OCI-LY1 (cell line): ENCODE results near the gene ARHGEF12.

Experiments used
- H2AFZ ChIP-seq: fragments of 200-600 bp; sonication (generic), shearing (Covaris generic); 2 replicates; pipeline ENCODE4 v1.6.0; 2014; ENCODE audit warnings: antibody characterized with exemption, mild to moderate bottlenecking, low read length
- H3F3A ChIP-seq: fragments of 200-600 bp; sonication (generic), shearing (Covaris generic); 2 replicates; pipeline ENCODE4 v1.6.0; 2014; ENCODE audit warnings: mild to moderate bottlenecking, antibody characterized with exemption, low read length, moderate library complexity; ENCODE audit not compliant: insufficient read depth
- H3K27ac ChIP-seq: fragments of 200-600 bp; sonication (generic); 2 replicates; pipeline ENCODE4 v1.5.1; 2014; ENCODE audit warnings: low read length, mixed run types, mild to moderate bottlenecking, low read depth; ENCODE audit not compliant: poor library complexity, severe bottlenecking
- H3K27me3 ChIP-seq: fragments of 200-600 bp; sonication (generic); 2 replicates; pipeline ENCODE4 v1.6.0; 2014; ENCODE audit warnings: antibody characterized with exemption, mild to moderate bottlenecking, low read length, moderate library complexity; ENCODE audit not compliant: insufficient read depth
- H3K36me3 ChIP-seq: fragments of 200-600 bp; sonication (generic); 2 replicates; pipeline ENCODE4 v1.6.1; 2014; ENCODE audit warnings: mild to moderate bottlenecking, antibody characterized with exemption, low read length, moderate library complexity, mixed read lengths; ENCODE audit not compliant: insufficient read depth
- H3K4me1 ChIP-seq: fragments of 200-600 bp; sonication (generic); 2 replicates; pipeline ENCODE4 v1.5.1; 2014; ENCODE audit warnings: mild to moderate bottlenecking, low read length, moderate library complexity; ENCODE audit not compliant: insufficient read depth, severe bottlenecking
- H3K4me2 ChIP-seq: fragments of 200-600 bp; sonication (generic), shearing (Covaris generic); 2 replicates; pipeline ENCODE4 v1.6.1; 2014; ENCODE audit warnings: low read length
- H3K4me3 ChIP-seq: fragments of 200-600 bp; sonication (generic); 2 replicates; pipeline ENCODE4 v1.5.1; 2014; ENCODE audit warnings: low read length, low read depth, mild to moderate bottlenecking, mixed read lengths; ENCODE audit not compliant: poor library complexity, severe bottlenecking
- H3K79me2 ChIP-seq: fragments of 200-600 bp; shearing (Covaris generic); 2 replicates; pipeline ENCODE4 v1.6.1; 2016; ENCODE audit warnings: mixed run types, low read length, mixed read lengths; ENCODE audit not compliant: insufficient read depth
- H3K9ac ChIP-seq: fragments of 200-600 bp; sonication (generic), shearing (Covaris generic); 2 replicates; pipeline ENCODE4 v1.6.1; 2014; ENCODE audit warnings: mild to moderate bottlenecking, low read length, mixed read lengths
- H3K9me2 ChIP-seq: fragments of 200-600 bp; sonication (generic), shearing (Covaris generic); 2 replicates; pipeline ENCODE4 v1.6.1; 2014; ENCODE audit warnings: low read depth, mild to moderate bottlenecking, low read length, mixed read lengths
- H3K9me3 ChIP-seq: fragments of 200-600 bp; shearing (Covaris generic); 2 replicates; pipeline ENCODE4 v1.6.1; 2014; ENCODE audit warnings: low read length, mixed read lengths
- H4K20me1 ChIP-seq: fragments of 200-600 bp; sonication (generic), shearing (Covaris generic); 2 replicates; pipeline ENCODE4 v1.6.0; 2016; ENCODE audit warnings: mild to moderate bottlenecking, low read length; ENCODE audit not compliant: insufficient read depth
- CTCF ChIP-seq: fragments of 200-600 bp; sonication (generic), shearing (Covaris generic); IDR thresholded peaks from 2 replicates; pipeline ENCODE4 v1.5.1; 2017; ENCODE audit warnings: mild to moderate bottlenecking, antibody characterized with exemption, low read length, moderate library complexity, mixed read lengths
- EZH2 ChIP-seq: fragments of 200-600 bp; sonication (generic), shearing (Covaris generic); IDR thresholded peaks from 2 replicates; pipeline ENCODE4 v1.8.0; 2017; ENCODE audit warnings: borderline replicate concordance, mixed run types, mild to moderate bottlenecking, antibody characterized with exemption, low read length, moderate library complexity, mixed read lengths

The ARHGEF12 gene

DNA sequence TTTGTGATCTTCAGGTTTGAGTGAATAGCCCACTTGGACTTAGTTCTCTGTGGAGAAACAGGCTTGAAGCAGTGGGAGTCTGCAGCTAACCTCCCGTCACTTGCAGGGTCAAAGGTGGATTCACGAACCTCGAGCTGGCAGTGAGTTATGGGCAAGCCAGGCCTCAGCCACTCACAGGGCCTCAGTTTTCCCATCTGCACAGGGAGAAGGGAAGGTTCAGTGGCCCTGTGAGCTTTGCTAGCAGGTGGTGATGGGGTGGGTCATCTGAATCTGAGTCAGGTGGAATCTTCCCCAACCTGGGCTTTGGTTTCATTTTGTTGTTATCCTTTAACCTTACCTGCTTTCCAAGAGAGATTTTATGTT is 88.7 kb downstream of the ARHGEF12 start:
- H3K27me3 ChIP-seq = no peaks in the 10 kb centered on the region
- H3K9me2 ChIP-seq = no peaks in the 10 kb centered on the region
- peak overlapping the region; percentile 10 for H3K4me3 ChIP-seq
- H2AFZ ChIP-seq = 0 out of 2 replicates have a peak overlapping the region, but pooled peaks have one; percentile 47
- H3K9me3 ChIP-seq = no peaks in the 10 kb centered on the region
- TF ChIP-seq CTCF = no peak
- no peak for TF ChIP-seq EZH2
- no peaks in the 10 kb centered on the region for H3K79me2 ChIP-seq
- peak overlapping the region; percentile 34; the same call in 1 of the 2 replicates for H3K9ac ChIP-seq
- H3F3A ChIP-seq = no peaks in the 10 kb centered on the region
- peak overlapping the region; percentile 86 for H3K27ac ChIP-seq
- H4K20me1 ChIP-seq = no peaks in the 10 kb centered on the region
- H3K4me2 ChIP-seq = peak overlapping the region; percentile 56
- H3K36me3 ChIP-seq = no peaks in the 10 kb centered on the region
- peaks cover 21% of the 10 kb centered on the region for H3K4me1 ChIP-seq

DNA sequence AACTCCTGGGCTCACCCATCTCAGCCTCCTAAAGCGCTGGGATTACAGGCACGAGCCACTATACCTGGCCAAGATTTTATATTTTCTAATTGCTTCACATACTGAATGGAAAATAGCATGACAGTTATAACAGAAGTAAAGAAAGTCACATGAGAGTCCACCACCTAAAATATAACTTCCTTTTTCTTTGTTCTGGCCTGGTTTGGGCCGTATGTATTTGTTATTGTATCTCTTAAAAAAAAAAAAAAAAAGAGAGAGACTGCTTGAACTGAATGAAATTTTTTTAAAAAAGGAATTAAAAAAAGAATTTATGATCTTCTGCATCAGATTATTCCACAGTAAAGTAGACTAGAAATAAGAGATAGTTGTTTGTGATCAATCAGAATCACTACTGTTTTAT is 89.3 kb downstream of the ARHGEF12 start:
- Histone ChIP-seq H3K79me2 (no peaks in the 10 kb centered on the region), H3K27ac (peak overlapping the region; percentile 86), H3K4me3 (peak overlapping the region; percentile 10), H3F3A (no peaks in the 10 kb centered on the region), H3K27me3 (no peaks in the 10 kb centered on the region), H3K4me2 (peak overlapping the region; percentile 56), H3K36me3 (no peaks in the 10 kb centered on the region), H4K20me1 (no peaks in the 10 kb centered on the region), H3K9ac (peak overlapping the region; percentile 42), H2AFZ (0 out of 2 replicates have a peak overlapping the region, but pooled peaks have one; percentile 47), H3K9me2 (no peaks in the 10 kb centered on the region), H3K9me3 (no peaks in the 10 kb centered on the region), H3K4me1 (peaks cover 21% of the 10 kb centered on the region)
- TF ChIP-seq CTCF (no peak), EZH2 (no peak)

DNA sequence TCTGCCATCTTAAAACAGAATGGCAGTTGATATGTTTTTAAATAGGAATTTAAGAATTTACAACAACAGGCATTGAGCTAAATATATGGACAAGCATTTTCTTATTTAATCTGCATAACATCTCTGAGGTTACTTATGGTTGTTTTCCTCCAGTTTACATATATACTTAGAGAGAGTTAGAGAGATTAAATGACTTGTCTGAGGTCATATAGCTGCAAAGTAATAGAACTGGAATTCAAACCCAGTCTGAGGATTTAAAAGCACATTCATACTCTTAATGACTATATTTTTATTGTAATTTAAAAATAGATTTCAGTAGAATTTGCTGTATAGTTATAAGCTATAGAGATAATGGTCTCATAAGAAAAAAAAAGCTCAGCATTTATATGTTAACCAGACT is 93.9 kb downstream of the ARHGEF12 start:
- Histone ChIP-seq H4K20me1 (no peaks in the 10 kb centered on the region), H3K9me2 (no peaks in the 10 kb centered on the region), H3K27ac (no peak overlapping the region), H3K36me3 (no peaks in the 10 kb centered on the region), H3K9ac (no peak overlapping the region), H3K79me2 (no peaks in the 10 kb centered on the region), H3F3A (no peaks in the 10 kb centered on the region), H3K4me3 (no peak overlapping the region), H3K27me3 (no peaks in the 10 kb centered on the region), H3K4me2 (no peak overlapping the region), H3K9me3 (no peaks in the 10 kb centered on the region), H2AFZ (no peak overlapping the region), H3K4me1 (peaks cover 24% of the 10 kb centered on the region)
- no peak for TF ChIP-seq EZH2
- TF ChIP-seq CTCF = no peak
